Spleen (tissue), 7 donors: ENCODE results near the gene ARHGEF10L.

ENCODE experiments used
- CTCF ChIP-seq, 11 experiments: fragments of 200-600 bp in 7 of 11; fragments of 450-650 bp in 4 of 11; sonication (generic) in 4 of 11; IDR thresholded peaks in 8 of 11; conservative IDR thresholded peaks in 3 of 11; 1 replicate in 7 of 11; 2 replicates in 4 of 11; pipeline versions ENCODE4 v1.4.0 to v1.8.0; 2016 to 2021; ENCODE audit warnings: antibody characterized with exemption in 11 of 11, inconsistent platforms in 4 of 11, mild to moderate bottlenecking in 1 of 11
- POLR2A ChIP-seq, 3 donors: fragments of 450-650 bp; IDR thresholded peaks; one replicate each; pipeline ENCODE4 v1.5.1; 2017; ENCODE audit warnings: antibody characterized with exemption in 3 of 3, mild to moderate bottlenecking in 1 of 3
- POLR2AphosphoS5 ChIP-seq, 3 donors: sonication (generic); formaldehyde crosslinking; IDR thresholded peaks; one replicate each; pipeline ENCODE4 v1.5.1; 2017; ENCODE audit warnings: antibody characterized with exemption in 3 of 3
- donor health status: DM: no; HTN: no; CAD: no; lungs with moderate emphysema.
- donor health status: DM: no; HTN: no; CAD: no.
- donor health status: DM: no; HTN: no; CAD: no.

- TF ChIP-seq CTCF (IDR thresholded peaks at IDR 0.05 in 8 of 11, conservative IDR thresholded peaks at IDR 0.05 in 3 of 11), result no peak
- TF ChIP-seq POLR2AphosphoS5 (IDR thresholded peaks at IDR 0.05), result no peak
- TF ChIP-seq POLR2A (IDR thresholded peaks at IDR 0.05), result no peak
These were observed 192.0 kb downstream of the ARHGEF10L start for GRCh38 chr1:17731460-17731859.
